IMR-90 (cell line): ENCODE results near the gene SH3RF2. TPM values are rescaled to one million over a fixed set of nuclear protein-coding genes. Genes with fewer than 3 reads are reported as not detected.

Experiments
- ATAC-seq: fragments of 200-7000 bp; cut with Tn5 transposase; 2 replicates; pipeline ENCODE4 v1.9.1; 2020; ENCODE audit warnings: low read depth, mild to moderate bottlenecking, moderate library complexity
- BruUV-seq: library from RNA; stranded (reverse); fragments of 400-500 nt; replicated peaks from 2 replicates; lab custom pipeline; 2021; lab: Mats Ljungman, UMichigan
- CTCF ChIA-PET: fragments of 300-600 bp; formaldehyde crosslinking; extraction: SDS; loops from one replicate; lab custom pipeline; 2021; ENCODE audit warnings: antibody characterized with exemption; lab: Yijun Ruan, JAX
- POLR2A ChIA-PET: fragments of 300-600 bp; sonication (Branson Sonifier 250); formaldehyde crosslinking; loops from one replicate; lab custom pipeline; 2022; ENCODE audit warnings: antibody characterized with exemption; ENCODE audit not compliant: unreplicated experiment; lab: Charles Lee
- DNase-seq: peaks from one replicate; pipeline ENCODE4 v3.0.0; 2013
- H2AFZ ChIP-seq: replicated peaks from 2 replicates; pipeline ENCODE3; 2013; ENCODE audit warnings: low read length, mild to moderate bottlenecking; ENCODE audit not compliant: poor library complexity
- H2AK5ac ChIP-seq: 2 replicates; pipeline ENCODE4 v1.6.1; 2013; ENCODE audit warnings: low read depth, low read length, inconsistent platforms
- H2AK9ac ChIP-seq: replicated peaks from 2 replicates; pipeline ENCODE3; 2013; ENCODE audit warnings: mild to moderate bottlenecking, low read depth, low read length, moderate library complexity; ENCODE audit not compliant: poor library complexity
- H2BK120ac ChIP-seq: 2 replicates; pipeline ENCODE4 v1.6.1; 2013; ENCODE audit warnings: low read depth, low read length, inconsistent platforms
- H2BK15ac ChIP-seq: 3 replicates; pipeline ENCODE4 v1.6.1; 2013; ENCODE audit warnings: low read depth, low read length, inconsistent platforms
- H2BK20ac ChIP-seq: 2 replicates; pipeline ENCODE4 v1.6.1; 2013; ENCODE audit warnings: low read depth, mild to moderate bottlenecking, inconsistent platforms, low read length, moderate library complexity
- H2BK5ac ChIP-seq: 2 replicates; pipeline ENCODE4 v1.6.1; 2013; ENCODE audit warnings: mild to moderate bottlenecking, low read depth, low read length, inconsistent platforms; ENCODE audit not compliant: poor library complexity, severe bottlenecking
- H3K14ac ChIP-seq: replicated peaks from 2 replicates; pipeline ENCODE4 v1.6.1; 2013; ENCODE audit warnings: low read depth, low read length, inconsistent platforms
- H3K18ac ChIP-seq: 2 replicates; pipeline ENCODE4 v1.6.1; 2013; ENCODE audit warnings: low read depth, low read length, control low read depth
- H3K23ac ChIP-seq: 2 replicates; pipeline ENCODE4 v1.6.1; 2013; ENCODE audit warnings: low read depth, low read length, inconsistent platforms
- H3K27ac ChIP-seq: 2 replicates; pipeline ENCODE4 v1.5.1; 2013; ENCODE audit warnings: mild to moderate bottlenecking, control low read depth, low read length; ENCODE audit not compliant: insufficient read depth
- H3K27me3 ChIP-seq: 2 replicates; pipeline ENCODE4 v1.6.1; 2013; ENCODE audit warnings: low read length; ENCODE audit not compliant: control insufficient read depth, insufficient read depth
- H3K36me3 ChIP-seq: 2 replicates; pipeline ENCODE4 v1.6.1; 2013; ENCODE audit warnings: low read length, mixed read lengths; ENCODE audit not compliant: control insufficient read depth, insufficient read depth
- H3K4ac ChIP-seq: 2 replicates; pipeline ENCODE4 v1.6.1; 2013; ENCODE audit warnings: low read depth, low read length, inconsistent platforms
- H3K4me1 ChIP-seq: 2 replicates; pipeline ENCODE4 v1.6.1; 2013; ENCODE audit warnings: low read length, mixed read lengths; ENCODE audit not compliant: control insufficient read depth, insufficient read depth
- H3K4me2 ChIP-seq: 2 replicates; pipeline ENCODE4 v1.6.1; 2013; ENCODE audit warnings: low read depth, mild to moderate bottlenecking, control low read depth, low read length, moderate library complexity
- H3K4me3 ChIP-seq: 2 replicates; pipeline ENCODE4 v1.5.1; 2013; ENCODE audit warnings: low read depth, mild to moderate bottlenecking, control low read depth, low read length, moderate library complexity; ENCODE audit not compliant: insufficient read depth
- H3K56ac ChIP-seq: 2 replicates; pipeline ENCODE4 v1.6.1; 2013; ENCODE audit warnings: low read length, inconsistent platforms; ENCODE audit not compliant: insufficient read depth; ENCODE audit errors: extremely low read depth
- H3K79me1 ChIP-seq, 2 experiments: 2 replicates each; pipeline ENCODE4 v1.6.1; 2013; ENCODE audit warnings: low read length in 2 of 2, inconsistent platforms in 1 of 2, low read depth in 1 of 2
- H3K9ac ChIP-seq: 2 replicates; pipeline ENCODE4 v1.6.1; 2013; ENCODE audit warnings: low read depth, low read length, control low read depth
- H3K9me1 ChIP-seq: 2 replicates; pipeline ENCODE4 v1.6.1; 2013; ENCODE audit warnings: low read length, inconsistent platforms; ENCODE audit not compliant: insufficient read depth
- H3K9me3 ChIP-seq: 2 replicates; pipeline ENCODE4 v1.6.1; 2013; ENCODE audit warnings: low read length; ENCODE audit not compliant: control insufficient read depth, insufficient read depth
- H4K20me1 ChIP-seq: 2 replicates; pipeline ENCODE4 v1.6.1; 2013; ENCODE audit warnings: low read length, inconsistent platforms; ENCODE audit not compliant: insufficient read depth
- H4K5ac ChIP-seq: 2 replicates; pipeline ENCODE4 v1.6.1; 2013; ENCODE audit warnings: mild to moderate bottlenecking, low read depth, low read length, control low read depth
- H4K8ac ChIP-seq, 2 experiments: 2 replicates each; pipeline ENCODE4 v1.6.1; 2013; ENCODE audit warnings: low read depth in 2 of 2, low read length in 2 of 2, control low read depth in 1 of 2, inconsistent platforms in 1 of 2
- H4K91ac ChIP-seq: 2 replicates; pipeline ENCODE4 v1.6.1; 2013; ENCODE audit warnings: low read depth, low read length, inconsistent platforms; ENCODE audit not compliant: insufficient read depth
- CEBPB ChIP-seq: IDR thresholded peaks from 2 replicates; pipeline ENCODE4 v1.6.1; 2012; ENCODE audit warnings: low read depth, low read length, improper control_type of control experiment
- CHD1 ChIP-seq: IDR thresholded peaks from 2 replicates; pipeline ENCODE4 v1.6.1; 2012; ENCODE audit warnings: low read depth, low read length, improper control_type of control experiment
- ELK1 ChIP-seq: fragments of 150-350 bp; IDR thresholded peaks from 2 replicates; pipeline ENCODE4 v1.6.1; 2016; ENCODE audit warnings: low read depth, mild to moderate bottlenecking, low read length, moderate library complexity, borderline replicate concordance
- FOS ChIP-seq: fragments of 150-350 bp; IDR thresholded peaks from 2 replicates; pipeline ENCODE4 v1.6.1; 2016; ENCODE audit warnings: low read depth, low read length
- MAZ ChIP-seq: IDR thresholded peaks from 2 replicates; pipeline ENCODE4 v1.6.1; 2012; ENCODE audit warnings: low read depth, mild to moderate bottlenecking, low read length, improper control_type of control experiment, moderate library complexity, borderline replicate concordance
- MXI1 ChIP-seq: IDR thresholded peaks from 2 replicates; pipeline ENCODE4 v1.6.1; 2012; ENCODE audit warnings: low read depth, mild to moderate bottlenecking, low read length, moderate library complexity, borderline replicate concordance
- NFE2L2 ChIP-seq: fragments of 150-350 bp; IDR thresholded peaks from 2 replicates; pipeline ENCODE4 v1.6.1; 2016; ENCODE audit warnings: low read depth, mild to moderate bottlenecking, low read length
- POLR2A ChIP-seq: IDR thresholded peaks from 2 replicates; pipeline ENCODE4 v1.6.1; 2012; ENCODE audit warnings: mild to moderate bottlenecking, low read depth, low read length
- RAD21 ChIP-seq: IDR thresholded peaks from 2 replicates; pipeline ENCODE4 v1.6.1; 2012; ENCODE audit warnings: low read length, improper control_type of control experiment
- RCOR1 ChIP-seq: IDR thresholded peaks from 2 replicates; pipeline ENCODE4 v1.6.1; 2012; ENCODE audit warnings: mild to moderate bottlenecking, low read length, improper control_type of control experiment; ENCODE audit not compliant: insufficient replicate concordance
- SMC3 ChIP-seq: fragments of 150-350 bp; IDR thresholded peaks from 2 replicates; pipeline ENCODE4 v1.6.1; 2016; ENCODE audit warnings: low read depth, mild to moderate bottlenecking, antibody characterized with exemption, low read length, moderate library complexity
- WGBS, 2 experiments: methylation state at CpG; one replicate each; pipeline versions ENCODE4 v1.1.5 to v1.1.7; 2013; ENCODE audit warnings: missing lambda C conversion rate in 2 of 2; ENCODE audit not compliant: insufficient read length in 1 of 2; ENCODE audit errors: extremely low coverage in 2 of 2; 5-methylcytosine and 5-hydroxymethylcytosine counted together
- dilution Hi-C: fragments of 300-500 bp; cut with HindIII; formaldehyde crosslinking; loops from one replicate; pipeline ENCODE4 v1.14.3; 2018; ENCODE audit warnings: low sequenced_read_pairs; ENCODE audit not compliant: unreplicated experiment
- in situ Hi-C: fragments of 300-500 bp; cut with MboI; formaldehyde crosslinking; loops from 3 replicates; pipeline ENCODE4 v1.14.3; 2019; ENCODE audit warnings: low sequenced_read_pairs, inconsistent platforms, mixed read lengths
- intact Hi-C: fragments of 100-400 bp; cut with micrococcal nuclease; formaldehyde crosslinking; loops from 2 replicates; pipeline ENCODE4 v1.10.0; 2022
- polyA plus RNA-seq, 3 experiments: library from polyadenylated mRNA; depleted of rRNA; stranded (reverse); fragments of >200 nt; gene quantifications; 2 replicates each; pipeline ENCODE4 v1.2.3, GENCODE V29; 2012; ENCODE audit warnings: low replicate concordance in 1 of 3
- total RNA-seq: library from RNA; depleted of rRNA; stranded (reverse); fragments of >200 nt; gene quantifications from 2 replicates; pipeline ENCODE4 v1.2.3, GENCODE V29; 2012
- TF ChIP-seq, protein P1 (sequence below): conservative IDR thresholded peaks from 2 replicates; pipeline ENCODE4 v1.5.1; 2012; ENCODE audit warnings: mild to moderate bottlenecking, low read depth, low read length, improper control_type of control experiment

The SH3RF2 gene
- total and polyA plus RNA-seq, 2 of the 4 experiments (the other 2 are of a cell fraction) = 1.3 to 1.7 TPM

DNA sequence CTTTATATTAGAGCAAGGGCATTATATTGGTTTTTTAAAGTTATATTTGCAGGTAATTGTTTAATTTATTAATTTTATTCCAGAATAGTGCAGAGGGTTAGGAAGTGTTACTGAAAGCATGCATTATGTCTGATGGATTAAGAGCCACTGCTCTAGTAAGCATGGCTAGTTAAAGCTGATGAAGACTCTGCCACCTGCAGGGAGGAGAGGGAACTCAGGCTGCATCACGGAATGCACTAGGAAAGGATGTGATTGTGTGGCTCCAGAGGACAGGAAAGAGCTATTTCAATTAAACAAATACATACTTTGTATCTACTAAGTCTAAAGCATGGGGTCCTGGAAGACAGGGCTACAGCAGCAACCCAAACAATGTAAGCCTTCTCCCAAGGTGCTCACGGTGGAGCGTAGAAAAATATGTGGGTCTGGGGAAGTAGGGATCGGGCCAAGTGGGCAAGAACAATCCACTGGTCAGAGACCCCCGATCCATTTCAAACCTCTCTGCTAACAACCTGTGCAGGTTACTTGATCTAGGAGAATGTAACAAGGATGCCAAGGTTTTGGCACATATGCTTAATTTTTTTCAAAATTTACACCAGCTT, 48.3 kb upstream of the SH3RF2 start:
- TF ChIP-seq CEBPB (no peak), NFE2L2 (no peak), CHD1 (no peak), MXI1 (no peak), RCOR1 (no peak), MAZ (no peak), FOS (no peak), ELK1 (no peak), RAD21 (peak; percentile 71), SMC3 (peak; percentile 75), POLR2A (no peak)
- TF ChIP-seq, protein P1, sequence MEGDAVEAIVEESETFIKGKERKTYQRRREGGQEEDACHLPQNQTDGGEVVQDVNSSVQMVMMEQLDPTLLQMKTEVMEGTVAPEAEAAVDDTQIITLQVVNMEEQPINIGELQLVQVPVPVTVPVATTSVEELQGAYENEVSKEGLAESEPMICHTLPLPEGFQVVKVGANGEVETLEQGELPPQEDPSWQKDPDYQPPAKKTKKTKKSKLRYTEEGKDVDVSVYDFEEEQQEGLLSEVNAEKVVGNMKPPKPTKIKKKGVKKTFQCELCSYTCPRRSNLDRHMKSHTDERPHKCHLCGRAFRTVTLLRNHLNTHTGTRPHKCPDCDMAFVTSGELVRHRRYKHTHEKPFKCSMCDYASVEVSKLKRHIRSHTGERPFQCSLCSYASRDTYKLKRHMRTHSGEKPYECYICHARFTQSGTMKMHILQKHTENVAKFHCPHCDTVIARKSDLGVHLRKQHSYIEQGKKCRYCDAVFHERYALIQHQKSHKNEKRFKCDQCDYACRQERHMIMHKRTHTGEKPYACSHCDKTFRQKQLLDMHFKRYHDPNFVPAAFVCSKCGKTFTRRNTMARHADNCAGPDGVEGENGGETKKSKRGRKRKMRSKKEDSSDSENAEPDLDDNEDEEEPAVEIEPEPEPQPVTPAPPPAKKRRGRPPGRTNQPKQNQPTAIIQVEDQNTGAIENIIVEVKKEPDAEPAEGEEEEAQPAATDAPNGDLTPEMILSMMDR = peak; percentile 68
- Histone ChIP-seq H3K23ac (no peak overlapping the region), H3K9me1 (no peaks in the 10 kb centered on the region; the same call in 1 of the 2 replicates), H2BK15ac (no peak overlapping the region), H3K9me3 (no peaks in the 10 kb centered on the region), H3K27ac (no peak overlapping the region), H4K8ac (no peak overlapping the region), H2AK5ac (no peak overlapping the region), H4K91ac (no peak overlapping the region), H2AFZ (no peak overlapping the region), H3K4me3 (no peak overlapping the region), H3K4ac (no peak overlapping the region), H3K27me3 (peaks cover 8% of the 10 kb centered on the region), H3K56ac (no peak overlapping the region), H2BK120ac (no peak overlapping the region), H2BK5ac (no peak overlapping the region), H3K18ac (no peak overlapping the region), H3K14ac (no peak overlapping the region), H2BK20ac (no peak overlapping the region), H4K5ac (no peak overlapping the region), H3K4me2 (no peak overlapping the region), H3K36me3 (no peaks in the 10 kb centered on the region), H3K9ac (no peak overlapping the region), H2AK9ac (no peak overlapping the region), H3K79me1 (no peaks in the 10 kb centered on the region), H3K4me1 (no peaks in the 10 kb centered on the region), H4K20me1 (no peaks in the 10 kb centered on the region)
- ATAC-seq (peak; percentile 95), DNase-seq (peak; percentile 62)
- no CpG with 5 or more reads among the region's 5 CpGs for WGBS, 2 experiments
- BruUV-seq = no TSS peak
- dilution Hi-C loops = no loop called here
- ChIA-PET CTCF (interaction anchor here (0.7 to 2.4 kb wide), 12 partner anchors 15 to 1684 kb away, joined by 3 to 12 read pairs (median 5); partner anchors contain the start of gene PRELID2), POLR2A (no interaction called here)
- in situ Hi-C loops = no loop called here
- intact Hi-C loops = loop anchor here (1.0 to 5.0 kb wide), 3 partner anchors 51 to 1685 kb away; partner anchors contain the start of gene PRELID2
